HG03354 (cell line): ENCODE measurements around the gene IFT74.

Experiments
- ATAC-seq: cut with Tn5 transposase; IDR thresholded peaks from one replicate; pipeline ENCODE4 v1.9.1; 2021; ENCODE audit warnings: mild to moderate bottlenecking; ENCODE audit not compliant: unreplicated experiment, poor library complexity, severe bottlenecking

The IFT74 gene

DNA sequence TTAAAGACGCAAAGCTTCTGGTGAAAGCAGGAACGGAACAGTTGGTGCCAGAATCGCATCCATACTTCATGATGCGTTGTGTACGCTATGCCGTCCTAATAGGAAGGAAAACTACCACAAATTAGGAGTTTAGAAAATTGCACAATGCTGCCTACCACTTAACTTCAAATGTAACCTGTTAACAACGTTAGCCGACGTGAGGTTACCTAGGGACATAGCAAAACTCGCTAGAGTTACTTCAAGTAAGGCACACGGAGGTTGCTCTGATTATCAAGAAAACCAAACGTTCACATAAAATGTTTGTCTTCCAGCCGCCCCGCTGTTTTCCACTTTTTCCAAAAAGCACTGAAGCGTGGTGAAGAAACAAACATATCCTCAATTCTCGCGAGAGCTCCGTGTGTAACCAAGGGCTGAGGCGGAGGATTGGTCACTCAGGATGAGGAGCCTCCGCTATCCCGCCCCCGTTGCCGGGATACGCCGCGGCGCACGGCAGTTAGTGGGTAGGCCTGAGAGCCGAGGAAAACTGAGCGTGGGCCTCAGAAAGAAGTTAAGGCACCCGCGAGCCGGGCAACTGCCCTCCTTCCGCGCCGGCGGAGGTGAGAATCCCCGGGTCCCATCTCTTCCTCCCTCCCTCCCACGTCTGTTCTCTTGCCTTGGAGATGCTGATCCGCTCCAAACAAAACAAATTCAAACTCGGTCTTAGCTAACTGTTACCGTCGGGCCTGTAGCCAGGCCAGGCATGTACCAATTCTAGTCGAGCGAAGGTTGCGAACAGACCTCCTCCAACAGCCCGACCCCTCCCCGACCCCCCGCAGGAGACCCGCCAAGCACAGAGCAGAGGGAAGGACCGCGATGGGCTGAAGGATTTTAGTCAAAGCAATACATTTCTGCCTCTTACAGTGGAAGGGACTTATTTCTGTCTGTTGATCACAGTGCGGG lies at the start of gene IFT74:
Gene IFT74, plus strand, starts transcription at position 492 of the 939 bp plus-strand sequence. CDS start 5,556 bp downstream, outside the sequence.
- ATAC-seq = peak; percentile 99

DNA sequence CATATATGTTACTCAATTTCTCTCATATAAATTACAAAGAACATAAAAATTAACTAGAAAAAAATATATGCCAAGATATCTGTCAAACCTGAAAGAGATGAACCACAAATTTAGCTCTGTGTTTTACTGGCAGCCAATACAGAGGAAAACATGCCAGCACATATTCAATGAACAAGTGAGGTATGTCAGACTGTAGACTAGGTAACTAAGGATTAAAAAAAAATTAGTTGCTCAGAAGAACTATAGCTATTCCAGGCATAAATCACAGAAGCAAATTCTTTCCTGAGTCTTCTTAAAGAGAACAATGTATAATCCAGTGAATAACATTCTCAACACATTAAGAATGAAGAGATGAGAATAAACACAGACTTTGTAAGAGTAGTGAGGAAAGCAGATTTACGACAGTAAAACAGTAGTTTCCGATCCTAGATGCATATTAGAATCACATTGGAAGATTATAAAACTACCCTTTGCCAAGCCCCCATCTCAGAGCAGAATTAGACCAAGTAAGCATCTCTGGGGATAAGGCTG lies 43.0 kb upstream of the IFT74 start:
- no peak for ATAC-seq

GRCh38 chr9:26919698-26920097 lies 36.5 kb upstream of the IFT74 start:
- no peak for ATAC-seq

DNA sequence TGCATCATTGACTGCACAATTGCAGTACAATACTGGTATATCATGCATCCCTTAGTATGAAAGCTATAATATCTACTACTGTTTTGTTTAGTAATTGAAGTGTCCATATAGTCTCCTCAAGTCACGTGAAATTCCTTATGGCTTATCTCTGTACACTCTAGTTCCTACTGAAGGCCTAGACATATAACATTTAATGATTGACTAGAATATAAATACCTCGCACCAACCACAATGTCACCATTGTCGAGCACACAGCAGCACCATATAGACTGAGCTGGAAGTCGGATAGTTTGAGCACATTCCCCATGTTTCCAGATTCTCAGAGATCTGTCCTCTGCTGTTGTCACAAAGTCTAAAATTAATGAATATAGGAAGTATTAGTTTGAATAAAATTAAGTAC lies 30.6 kb upstream of the IFT74 start:
- no peak for ATAC-seq

GRCh38 chr9:26928902-26929495 lies 27.2 kb upstream of the IFT74 start:
- no peak for ATAC-seq

DNA sequence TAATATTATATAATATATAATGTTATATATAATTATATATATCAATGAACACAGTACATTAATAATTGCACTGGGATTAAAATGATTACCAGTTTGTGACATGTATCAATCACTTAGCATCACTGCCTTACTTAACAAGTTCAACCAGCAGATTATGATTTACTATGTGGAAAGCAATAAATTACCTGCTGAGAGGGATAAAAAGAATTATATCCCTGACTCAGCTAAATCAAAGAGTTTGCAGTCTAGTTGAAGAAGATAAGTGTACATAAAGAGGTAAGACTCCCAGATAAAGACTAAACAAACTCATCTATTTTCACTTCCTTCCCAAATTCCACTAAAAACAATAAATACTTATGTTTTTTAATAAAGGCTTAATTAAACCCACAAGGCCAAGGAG lies 20.4 kb upstream of the IFT74 start:
- ATAC-seq = no peak

GRCh38 chr9:26937816-26938371 lies 18.3 kb upstream of the IFT74 start:
- no peak for ATAC-seq

DNA sequence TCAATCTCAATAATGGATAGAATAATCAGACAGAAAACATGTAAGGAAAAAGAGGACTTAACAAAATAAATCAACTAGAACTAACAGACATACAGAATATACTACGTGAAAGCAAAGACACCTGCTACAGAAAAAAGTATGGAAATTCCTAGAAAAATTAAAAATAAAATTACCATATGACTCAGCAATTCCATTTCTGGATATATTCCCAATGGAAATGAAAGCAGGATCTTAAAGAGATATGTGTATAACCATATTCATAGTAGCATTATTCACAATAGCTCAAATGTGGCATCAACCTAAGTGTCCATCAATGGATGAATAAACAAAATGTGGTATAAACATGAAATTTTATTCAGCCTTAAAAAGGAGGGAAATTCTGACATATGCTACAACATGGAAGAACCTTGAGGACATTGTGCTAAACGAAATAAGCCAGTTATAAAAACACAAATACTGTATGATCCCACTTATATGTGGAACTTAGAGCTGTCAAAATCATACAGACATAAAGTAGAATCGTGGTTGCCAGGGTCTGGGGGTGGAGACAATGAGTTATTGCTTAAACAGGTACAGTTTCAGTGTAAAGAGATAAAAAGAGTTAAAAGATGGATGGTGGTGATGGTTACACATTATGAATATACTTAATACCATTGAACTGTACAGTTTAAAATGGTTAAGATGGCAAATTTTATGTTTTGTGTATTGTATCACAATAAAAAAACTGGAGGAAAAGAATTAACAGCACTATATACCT lies 16.1 kb upstream of the IFT74 start:
- no peak for ATAC-seq

DNA sequence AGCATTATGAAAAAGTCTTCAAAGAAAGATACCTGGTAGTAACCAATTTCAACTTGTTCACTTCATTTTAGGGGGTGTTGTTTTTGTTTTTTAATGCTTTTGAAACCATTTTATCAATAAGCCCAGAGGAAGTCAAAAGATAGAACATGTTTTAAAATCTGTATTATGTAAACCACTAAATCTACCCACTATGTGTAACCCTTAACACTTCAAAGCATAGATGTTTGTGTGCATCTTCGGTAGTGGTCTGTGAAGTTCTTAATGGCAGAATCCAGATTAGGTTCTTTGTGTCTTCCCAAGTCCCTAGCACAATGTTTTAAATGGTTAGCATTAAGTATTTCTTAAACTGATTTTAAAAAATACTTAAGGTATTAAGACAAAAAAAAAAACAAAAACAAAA lies 15.4 kb upstream of the IFT74 start:
- ATAC-seq = no peak

GRCh38 chr9:26945591-26945990 lies 10.6 kb upstream of the IFT74 start:
- ATAC-seq = no peak

GRCh38 chr9:26946753-26947727 lies 9.2 kb upstream of the IFT74 start, which contains the start of gene PLAA:
PLAA (minus strand) TSS chr9:26947242; CDS start chr9:26947045, 197 bp downstream.
- peak; percentile 98 for ATAC-seq

DNA sequence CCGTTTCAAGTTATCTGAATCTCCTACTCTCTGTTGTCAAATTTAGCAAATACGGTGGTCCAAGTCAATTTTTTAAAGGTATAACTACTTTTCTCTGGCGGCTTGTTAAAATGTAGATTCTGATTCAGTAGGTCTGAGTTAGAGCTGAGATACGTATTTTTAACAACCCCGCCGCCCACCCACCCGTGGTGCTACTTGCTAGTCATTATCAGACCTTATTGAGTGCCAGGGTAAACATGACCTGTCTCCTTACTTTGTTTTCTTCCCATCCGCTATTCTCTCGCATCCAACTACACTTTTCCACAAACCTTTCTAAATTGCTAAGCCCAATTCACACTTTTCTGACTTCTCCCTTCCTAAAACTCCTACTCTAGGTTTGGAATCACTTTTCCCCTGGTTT lies 8.5 kb upstream of the IFT74 start:
- ATAC-seq = no peak

DNA sequence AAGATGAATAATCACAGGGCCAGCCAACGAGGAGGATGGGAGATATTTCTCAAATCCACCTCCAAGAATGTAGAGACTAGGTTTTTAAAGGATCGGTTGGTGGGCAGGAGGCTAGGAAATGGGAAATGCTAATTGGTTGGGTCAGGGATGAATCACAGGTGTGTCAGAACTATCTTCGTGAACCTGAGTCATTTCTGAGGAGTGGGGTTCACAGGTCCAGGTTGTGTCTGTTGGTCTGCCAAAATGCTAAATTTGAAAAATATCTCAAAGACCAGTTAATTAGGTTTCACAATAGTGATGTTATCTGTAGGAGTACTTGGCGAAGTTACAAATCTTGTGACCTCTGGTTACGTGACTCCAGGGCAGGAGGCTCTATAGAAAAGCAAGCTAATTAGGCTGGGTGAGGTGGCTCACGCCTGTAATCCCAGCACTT lies 6.6 kb upstream of the IFT74 start:
- no peak for ATAC-seq

DNA sequence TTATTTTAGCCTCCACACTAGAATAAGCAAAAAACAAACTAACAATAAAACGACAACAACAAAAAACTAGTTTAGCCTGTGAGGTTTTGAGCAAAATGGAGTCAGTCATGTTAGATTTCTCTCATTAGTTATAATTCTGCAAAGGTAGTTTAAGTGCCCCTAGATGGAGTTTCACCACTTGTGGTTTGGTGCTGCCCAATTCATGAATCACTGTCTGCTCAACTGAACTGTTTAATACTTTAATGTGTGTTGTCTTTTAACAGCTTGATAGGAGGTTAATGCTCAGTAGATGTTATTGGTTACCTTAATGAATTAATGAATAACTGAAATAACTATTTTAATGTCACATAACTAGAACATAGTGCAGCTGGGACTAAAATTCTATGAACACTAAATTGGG lies 5.7 kb upstream of the IFT74 start:
- ATAC-seq = no peak

DNA sequence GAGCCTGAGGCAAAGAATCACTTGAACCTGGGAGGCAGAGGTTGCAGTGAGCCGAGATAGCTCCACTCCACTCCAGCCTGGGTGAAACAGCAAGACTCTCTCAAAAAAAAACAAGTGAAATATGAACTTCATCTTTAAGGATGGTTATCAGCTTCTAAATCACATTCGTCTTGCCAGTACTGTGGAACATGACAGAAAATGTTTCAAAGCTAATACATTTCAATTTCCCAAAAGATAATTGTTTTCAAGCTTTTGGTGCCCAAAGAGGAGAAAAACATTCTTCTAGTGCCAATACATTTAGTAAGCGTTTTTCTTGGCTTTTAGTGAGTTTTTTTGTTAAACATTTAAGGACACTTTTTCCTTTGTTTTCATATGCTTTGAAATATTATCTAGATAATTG lies 4.4 kb upstream of the IFT74 start:
- ATAC-seq = no peak

DNA sequence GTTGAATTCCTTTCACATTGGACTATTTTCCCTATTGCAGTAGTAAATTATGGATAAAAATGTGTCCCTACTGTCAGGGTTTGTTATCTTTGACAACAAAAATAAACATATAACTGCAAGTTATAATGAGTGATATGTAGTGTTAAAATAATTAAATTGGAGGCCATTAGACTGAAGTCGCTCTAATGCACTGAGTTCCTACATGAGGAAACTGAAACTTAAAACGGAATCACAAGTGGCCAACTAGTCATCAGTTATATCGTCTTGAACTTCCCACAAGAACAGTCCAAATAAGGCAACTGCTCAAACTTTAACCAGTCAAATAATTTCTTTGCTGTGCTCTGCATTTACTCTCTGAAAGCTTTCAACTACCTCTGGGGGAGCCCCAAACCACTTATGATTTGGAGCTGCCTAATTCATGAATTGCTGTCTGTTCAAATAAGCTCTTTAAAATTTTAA lies 2.1 kb upstream of the IFT74 start:
- ATAC-seq = no peak

DNA sequence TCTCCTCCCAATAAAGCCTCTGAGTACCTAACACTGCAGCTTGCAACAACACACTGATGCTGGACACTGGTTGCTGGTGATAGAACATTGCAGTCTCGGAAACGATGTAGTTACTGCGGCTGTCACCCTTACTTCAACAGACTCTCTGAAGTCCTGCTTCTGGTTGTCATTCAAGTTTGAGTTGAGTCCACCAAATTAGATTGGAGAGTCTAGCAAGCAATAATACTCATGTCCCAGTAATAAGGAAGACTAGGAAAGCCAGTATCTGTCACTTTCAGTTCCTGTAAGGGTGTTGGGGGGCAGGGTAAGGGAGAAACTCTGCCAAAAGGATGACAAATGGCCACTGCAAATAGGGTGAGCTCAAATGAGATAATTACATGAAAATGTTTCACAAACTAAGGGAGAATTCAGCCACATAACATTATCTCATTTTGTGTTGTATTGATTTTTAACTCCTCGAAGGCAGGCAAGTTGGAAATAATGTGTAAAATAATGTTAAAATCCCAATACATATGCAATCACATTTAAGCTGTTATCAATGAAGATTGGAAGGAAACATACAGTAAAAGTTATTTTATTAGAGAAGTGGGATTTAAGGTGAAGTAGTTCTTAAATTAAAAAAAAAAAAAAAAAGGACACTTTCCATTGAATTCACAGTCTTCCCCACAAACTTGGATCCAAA lies 849 bp upstream of the IFT74 start:
- ATAC-seq = peak; percentile 30

GRCh38 chr9:26956860-26957233 lies 635 bp downstream of the IFT74 start:
- ATAC-seq = no peak
